ENCODE measurements around the gene LZTS2.

DNA sequence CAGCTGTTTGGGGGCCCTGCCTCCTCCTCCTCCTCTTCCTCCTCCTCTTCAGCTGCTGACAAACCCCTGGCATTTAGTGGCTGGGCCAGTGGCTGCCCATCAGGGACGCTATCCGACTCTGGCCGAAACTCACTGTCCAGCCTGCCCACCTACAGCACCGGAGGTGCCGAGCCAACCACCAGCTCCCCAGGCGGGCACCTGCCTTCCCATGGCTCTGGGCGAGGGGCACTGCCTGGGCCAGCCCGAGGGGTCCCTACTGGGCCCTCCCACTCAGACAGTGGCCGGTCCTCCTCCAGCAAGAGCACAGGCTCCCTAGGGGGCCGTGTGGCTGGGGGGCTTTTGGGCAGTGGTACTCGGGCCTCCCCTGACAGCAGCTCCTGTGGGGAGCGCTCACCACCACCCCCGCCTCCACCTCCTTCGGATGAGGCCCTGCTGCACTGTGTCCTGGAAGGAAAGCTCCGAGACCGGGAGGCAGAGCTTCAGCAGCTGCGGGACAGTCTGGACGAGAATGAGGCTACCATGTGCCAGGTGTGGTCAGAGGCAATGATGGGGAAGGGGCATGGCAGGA is 4.1 kb downstream of the LZTS2 start:
- TF ChIP-seq, protein P1, sequence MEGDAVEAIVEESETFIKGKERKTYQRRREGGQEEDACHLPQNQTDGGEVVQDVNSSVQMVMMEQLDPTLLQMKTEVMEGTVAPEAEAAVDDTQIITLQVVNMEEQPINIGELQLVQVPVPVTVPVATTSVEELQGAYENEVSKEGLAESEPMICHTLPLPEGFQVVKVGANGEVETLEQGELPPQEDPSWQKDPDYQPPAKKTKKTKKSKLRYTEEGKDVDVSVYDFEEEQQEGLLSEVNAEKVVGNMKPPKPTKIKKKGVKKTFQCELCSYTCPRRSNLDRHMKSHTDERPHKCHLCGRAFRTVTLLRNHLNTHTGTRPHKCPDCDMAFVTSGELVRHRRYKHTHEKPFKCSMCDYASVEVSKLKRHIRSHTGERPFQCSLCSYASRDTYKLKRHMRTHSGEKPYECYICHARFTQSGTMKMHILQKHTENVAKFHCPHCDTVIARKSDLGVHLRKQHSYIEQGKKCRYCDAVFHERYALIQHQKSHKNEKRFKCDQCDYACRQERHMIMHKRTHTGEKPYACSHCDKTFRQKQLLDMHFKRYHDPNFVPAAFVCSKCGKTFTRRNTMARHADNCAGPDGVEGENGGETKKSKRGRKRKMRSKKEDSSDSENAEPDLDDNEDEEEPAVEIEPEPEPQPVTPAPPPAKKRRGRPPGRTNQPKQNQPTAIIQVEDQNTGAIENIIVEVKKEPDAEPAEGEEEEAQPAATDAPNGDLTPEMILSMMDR (IDR thresholded peaks at IDR 0.05) = no peak
- TF ChIP-seq EP300 (IDR thresholded peaks at IDR 0.05; ENCODE audit: low read depth) = no peak
- TF ChIP-seq POLR2A (IDR thresholded peaks at IDR 0.05) = no peak
- no peak for TF ChIP-seq POLR2AphosphoS5 (IDR thresholded peaks at IDR 0.05)
